ENCODE data around the gene EIF4A2. TPM values are rescaled to one million over a fixed set of nuclear protein-coding genes. Genes with fewer than 3 reads are reported as not detected.

Gene EIF4A2
- total and polyA plus RNA-seq, 10 of the 15 experiments (the other 5 are each of a cell fraction or from before 2014, with no cell fraction given): 154 to 680 (median 259) TPM

- TF ChIP-seq ZNF384 (IDR thresholded peaks at IDR 0.05; ENCODE audit: borderline replicate concordance, low read depth, low read length) (no peak), SUZ12 (IDR thresholded peaks at IDR 0.05; ENCODE audit: unreplicated experiment) (no peak), CHD2 (IDR thresholded peaks at IDR 0.05; ENCODE audit: borderline replicate concordance, low read depth, low read length) (no peak), NRF1 (conservative IDR thresholded peaks at IDR 0.05; ENCODE audit: low read depth, low read length) (no peak), PAX5 (IDR thresholded peaks at IDR 0.05; ENCODE audit: borderline replicate concordance, low read depth, low read length) (no peak)
Observed at GRCh38 chr3:186746008-186746407, 37.4 kb upstream of the EIF4A2 start (continued).

- BruUV-seq (replicated peaks): no TSS peak
- H3K79me2 ChIP-seq (ENCODE audit: control insufficient read depth, insufficient read depth, low read length): no peaks in the 10 kb centered on the region
- H3K9me3 ChIP-seq (replicated peaks; ENCODE audit: control insufficient read depth, insufficient read depth, low read length): no peaks in the 10 kb centered on the region
- H4K20me1 ChIP-seq (ENCODE audit: control insufficient read depth, insufficient read depth): no peaks in the 10 kb centered on the region
- DNase-seq (ENCODE audit: low read depth, low spot score) (no peak), ATAC-seq (no peak), FAIRE-seq (no peak)
- WGBS (ENCODE audit: insufficient coverage, insufficient replicate concordance, low lambda C conversion rate, missing lambda C conversion rate): 90% methylated on average over 2 of the region's 2 CpGs
- no peak overlapping the region for H3K27ac ChIP-seq (ENCODE audit: control insufficient read depth, insufficient read depth)
- intact Hi-C loops (cut with micrococcal nuclease; ENCODE audit: unreplicated experiment): no loop called here
- ChIA-PET CTCF (no interaction called here), SMC1A (ENCODE audit: uncharacterized antibody, unreplicated experiment) (interaction anchor here (1.4 kb wide), 1 partner anchor 135 kb away, joined by 3 read pairs; no protein-coding TSS in a partner anchor), POLR2A (interaction anchor here (0.6 kb wide), 1 partner anchor 861 kb away, joined by 4 read pairs; no protein-coding TSS in a partner anchor), RAD21 (ENCODE audit: unreplicated experiment) (interaction anchor here (0.8 kb wide), 1 partner anchor 10 kb away, joined by 3 read pairs; no protein-coding TSS in a partner anchor)
- no peaks in the 10 kb centered on the region for H3K36me3 ChIP-seq (ENCODE audit: control insufficient read depth in 2 of 2, insufficient read depth in 2 of 2, low read length in 1 of 2)
- H3K9ac ChIP-seq (ENCODE audit: control insufficient read depth, insufficient read depth, low read length): no peak overlapping the region
- H3K4me2 ChIP-seq (ENCODE audit: control insufficient read depth, insufficient read depth): no peak overlapping the region
- no peaks in the 10 kb centered on the region for H3K4me1 ChIP-seq (ENCODE audit: control insufficient read depth, insufficient read depth, low read length)
- H3K27me3 ChIP-seq (replicated peaks in 1 of 2; ENCODE audit: control insufficient read depth in 2 of 2, insufficient read depth in 2 of 2, low read length in 1 of 2): no peaks in the 10 kb centered on the region
- in situ Hi-C loops (cut with MboI): no loop called here
- H3K4me3 ChIP-seq: no peak overlapping the region
- no peak overlapping the region for H2AFZ ChIP-seq (ENCODE audit: control insufficient read depth, low read depth, low read length)
- TF ChIP-seq SIN3A (IDR thresholded peaks at IDR 0.05; ENCODE audit: low read depth, low read length): no peak
- no peak for TF ChIP-seq POLR2AphosphoS5 (IDR thresholded peaks at IDR 0.05; ENCODE audit: low read length)
- TF ChIP-seq MYC (IDR thresholded peaks at IDR 0.05; ENCODE audit: insufficient read depth, insufficient read length, insufficient replicate concordance, low read length, severe bottlenecking): no peak
- TF ChIP-seq KLF5 (IDR thresholded peaks at IDR 0.05; ENCODE audit: partially characterized antibody): no peak
- no peak for TF ChIP-seq SMARCA5 (IDR thresholded peaks at IDR 0.05)
- TF ChIP-seq NR2C1 (IDR thresholded peaks at IDR 0.05): no peak
- TF ChIP-seq LARP7 (IDR thresholded peaks at IDR 0.05): no peak
- no peak for TF ChIP-seq KDM1A (IDR thresholded peaks at IDR 0.05; ENCODE audit: borderline replicate concordance)
- TF ChIP-seq HCFC1 (IDR thresholded peaks at IDR 0.05; ENCODE audit: low read length): no peak
- no peak for TF ChIP-seq RBBP5 (conservative IDR thresholded peaks at IDR 0.05)
- no peak for TF ChIP-seq CBX5 (IDR thresholded peaks at IDR 0.05; ENCODE audit: low read depth)
- no peak for TF ChIP-seq MEF2B (IDR thresholded peaks at IDR 0.05; ENCODE audit: partially characterized antibody, poor library complexity, severe bottlenecking)
- no peak for TF ChIP-seq BACH1 (IDR thresholded peaks at IDR 0.05; ENCODE audit: borderline replicate concordance)
- no peak for TF ChIP-seq GABPA (IDR thresholded peaks at IDR 0.05; ENCODE audit: low read depth)
- no peak for TF ChIP-seq SREBF2 (IDR thresholded peaks at IDR 0.05; ENCODE audit: low read length)
Observed at GRCh38 chr3:186750316-186750715, 33.1 kb upstream of the EIF4A2 start.

Measured in GM12878 (cell line).